Measurements from ENCODE around the gene ADGRD1.

Gene ADGRD1

DNA sequence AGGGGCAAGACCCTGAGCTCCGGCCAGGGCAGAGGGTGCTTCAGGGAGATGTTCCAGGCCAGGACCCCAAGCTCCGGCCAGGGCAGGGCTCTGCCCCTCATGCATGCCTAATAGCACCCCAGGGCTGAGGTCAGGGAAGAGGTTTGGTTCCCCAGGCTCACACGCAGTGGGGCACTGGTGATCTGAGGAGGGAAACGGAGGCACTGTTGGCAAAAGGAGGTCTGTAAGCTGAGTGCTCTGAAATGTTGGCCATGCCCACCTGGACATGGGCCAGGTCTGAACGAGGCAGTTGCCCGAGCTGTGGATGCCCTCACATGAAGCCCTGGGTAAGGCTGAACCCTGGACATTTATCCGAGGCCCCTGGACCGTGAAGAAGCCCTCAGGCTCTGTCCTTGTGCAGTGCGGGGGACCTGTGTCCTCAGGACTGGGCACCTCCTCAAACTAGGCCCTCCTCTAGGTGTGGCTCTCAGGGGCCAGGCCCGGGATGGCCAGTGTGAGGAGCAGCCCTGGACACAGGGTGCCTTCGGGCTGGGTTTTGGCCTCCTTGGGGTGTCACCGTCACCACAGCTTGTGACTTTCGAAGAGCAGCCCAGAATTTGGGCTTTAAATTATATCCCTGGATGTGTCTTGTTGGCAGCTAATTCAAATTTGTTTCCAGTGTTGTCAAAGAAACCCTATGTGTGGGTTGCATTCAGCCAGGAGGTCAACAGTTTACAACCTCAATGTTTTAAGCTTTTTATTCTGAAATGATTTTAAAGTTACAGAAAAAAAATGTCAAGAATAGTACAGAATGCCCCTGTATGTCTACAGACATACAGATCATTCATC lies 66.8 kb downstream of the ADGRD1 start:
- TF ChIP-seq SPI1 (IDR thresholded peaks at IDR 0.05; ENCODE audit: borderline replicate concordance, low read depth), result no peak
- TF ChIP-seq GABPA (IDR thresholded peaks at IDR 0.05; ENCODE audit: low read depth), result no peak
- TF ChIP-seq, protein P1, sequence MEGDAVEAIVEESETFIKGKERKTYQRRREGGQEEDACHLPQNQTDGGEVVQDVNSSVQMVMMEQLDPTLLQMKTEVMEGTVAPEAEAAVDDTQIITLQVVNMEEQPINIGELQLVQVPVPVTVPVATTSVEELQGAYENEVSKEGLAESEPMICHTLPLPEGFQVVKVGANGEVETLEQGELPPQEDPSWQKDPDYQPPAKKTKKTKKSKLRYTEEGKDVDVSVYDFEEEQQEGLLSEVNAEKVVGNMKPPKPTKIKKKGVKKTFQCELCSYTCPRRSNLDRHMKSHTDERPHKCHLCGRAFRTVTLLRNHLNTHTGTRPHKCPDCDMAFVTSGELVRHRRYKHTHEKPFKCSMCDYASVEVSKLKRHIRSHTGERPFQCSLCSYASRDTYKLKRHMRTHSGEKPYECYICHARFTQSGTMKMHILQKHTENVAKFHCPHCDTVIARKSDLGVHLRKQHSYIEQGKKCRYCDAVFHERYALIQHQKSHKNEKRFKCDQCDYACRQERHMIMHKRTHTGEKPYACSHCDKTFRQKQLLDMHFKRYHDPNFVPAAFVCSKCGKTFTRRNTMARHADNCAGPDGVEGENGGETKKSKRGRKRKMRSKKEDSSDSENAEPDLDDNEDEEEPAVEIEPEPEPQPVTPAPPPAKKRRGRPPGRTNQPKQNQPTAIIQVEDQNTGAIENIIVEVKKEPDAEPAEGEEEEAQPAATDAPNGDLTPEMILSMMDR (IDR thresholded peaks at IDR 0.05; ENCODE audit: insufficient read depth, low read length), result no peak
- no peak for TF ChIP-seq REST (IDR thresholded peaks at IDR 0.05; ENCODE audit: insufficient replicate concordance, low read depth)
- TF ChIP-seq POLR2AphosphoS5 (IDR thresholded peaks at IDR 0.05; ENCODE audit: low read depth), result no peak
- H3K27ac ChIP-seq (replicated peaks), result no peak overlapping the region
- DNase-seq (ENCODE audit: low read depth in 1 of 2, low spot score in 1 of 2), result no peak
- no peak overlapping the region for H3K4me3 ChIP-seq (replicated peaks; ENCODE audit: insufficient read depth, low read length)
- H3K27me3 ChIP-seq (ENCODE audit: insufficient read depth, poor library complexity, severe bottlenecking), result no peaks in the 10 kb centered on the region

DNA sequence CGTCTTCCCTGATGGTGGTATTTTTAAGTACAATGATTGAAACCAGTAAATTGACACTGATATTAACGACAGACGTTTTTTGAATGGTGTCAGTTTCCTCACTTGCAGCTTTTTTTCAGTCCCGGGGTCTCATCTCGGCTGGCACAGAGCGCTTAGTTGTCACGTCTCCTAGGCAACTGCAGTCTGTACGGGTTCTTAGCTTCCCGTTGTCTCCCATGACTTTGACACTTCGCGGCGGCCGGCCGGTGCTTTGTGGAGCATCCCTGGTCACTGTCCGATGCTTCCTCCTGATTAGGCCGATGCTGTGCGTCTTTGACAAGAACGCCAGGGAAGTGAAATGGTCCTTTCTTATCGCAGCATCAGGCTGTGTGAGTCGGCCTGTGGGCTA lies 67.4 kb downstream of the ADGRD1 start:
- Histone ChIP-seq H3K27me3 (ENCODE audit: insufficient read depth, poor library complexity, severe bottlenecking) (no peaks in the 10 kb centered on the region), H3K27ac (replicated peaks) (no peak overlapping the region), H3K4me3 (replicated peaks; ENCODE audit: insufficient read depth, low read length) (no peak overlapping the region)
- DNase-seq (ENCODE audit: low read depth in 1 of 2, low spot score in 1 of 2), result no peak
- TF ChIP-seq REST (IDR thresholded peaks at IDR 0.05; ENCODE audit: insufficient replicate concordance, low read depth) (no peak), GABPA (IDR thresholded peaks at IDR 0.05; ENCODE audit: low read depth) (no peak), POLR2AphosphoS5 (IDR thresholded peaks at IDR 0.05; ENCODE audit: low read depth) (no peak), SPI1 (IDR thresholded peaks at IDR 0.05; ENCODE audit: borderline replicate concordance, low read depth) (no peak)
- TF ChIP-seq, protein P1 (IDR thresholded peaks at IDR 0.05; ENCODE audit: insufficient read depth, low read length), result no peak

DNA sequence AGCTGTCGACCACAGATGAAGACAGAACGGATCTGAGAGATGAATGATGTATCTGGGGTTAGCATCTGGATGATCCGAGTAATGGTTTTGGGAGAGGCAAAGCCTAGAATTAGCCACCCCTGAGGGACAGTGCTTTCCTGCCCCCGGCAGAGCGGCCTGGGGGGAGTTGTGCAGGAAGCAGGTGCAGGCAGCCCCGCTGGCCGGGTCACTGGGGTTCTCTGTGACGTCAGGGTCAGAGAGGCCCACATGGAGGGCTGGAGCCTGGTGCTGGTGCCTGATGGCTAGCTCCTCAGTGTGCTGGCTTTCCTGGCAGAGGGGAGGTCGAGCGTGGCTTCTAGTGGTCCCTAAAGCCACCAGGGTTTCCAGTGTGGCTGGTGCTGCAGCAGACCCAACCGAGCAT lies 70.3 kb downstream of the ADGRD1 start:
- Histone ChIP-seq H3K27me3 (ENCODE audit: insufficient read depth, poor library complexity, severe bottlenecking) (no peaks in the 10 kb centered on the region), H3K4me3 (replicated peaks; ENCODE audit: insufficient read depth, low read length) (no peak overlapping the region), H3K27ac (replicated peaks) (no peak overlapping the region)
- DNase-seq (ENCODE audit: low read depth in 1 of 2, low spot score in 1 of 2), result no peak
- TF ChIP-seq POLR2AphosphoS5 (IDR thresholded peaks at IDR 0.05; ENCODE audit: low read depth), result no peak
- TF ChIP-seq SPI1 (IDR thresholded peaks at IDR 0.05; ENCODE audit: borderline replicate concordance, low read depth), result no peak
- TF ChIP-seq, protein P1 (IDR thresholded peaks at IDR 0.05; ENCODE audit: insufficient read depth, low read length), result no peak
- no peak for TF ChIP-seq GABPA (IDR thresholded peaks at IDR 0.05; ENCODE audit: low read depth)
- TF ChIP-seq REST (IDR thresholded peaks at IDR 0.05; ENCODE audit: insufficient replicate concordance, low read depth), result no peak
